DMS 273 treated with DMSO at 0.1 percent for 48 hours (cell line): ENCODE results near the gene PRR23E.

Source experiments
- DNase-seq: peaks from one replicate; lab custom pipeline; 2025; lab: John Stamatoyannopoulos, UW

PRR23E gene

DNA sequence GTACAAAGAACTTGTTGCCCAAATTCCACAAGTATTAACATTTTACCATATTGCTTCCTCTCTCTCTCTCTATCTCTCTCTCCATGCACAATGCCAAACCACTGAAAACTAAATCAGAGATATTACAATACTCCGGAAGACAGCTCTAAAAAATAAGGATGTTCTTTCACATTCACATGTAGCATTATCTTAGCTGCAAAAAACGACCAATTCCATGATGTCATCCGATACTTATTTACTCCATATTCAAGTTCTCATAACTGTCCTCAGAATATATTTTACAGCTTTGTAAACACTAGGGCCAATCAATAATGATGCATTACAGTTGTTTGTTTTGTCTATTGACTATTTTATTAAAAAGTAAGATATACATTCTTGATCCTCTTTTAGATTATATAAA, 7.7 kb upstream of the PRR23E start:
- DNase-seq, result no peak

DNA sequence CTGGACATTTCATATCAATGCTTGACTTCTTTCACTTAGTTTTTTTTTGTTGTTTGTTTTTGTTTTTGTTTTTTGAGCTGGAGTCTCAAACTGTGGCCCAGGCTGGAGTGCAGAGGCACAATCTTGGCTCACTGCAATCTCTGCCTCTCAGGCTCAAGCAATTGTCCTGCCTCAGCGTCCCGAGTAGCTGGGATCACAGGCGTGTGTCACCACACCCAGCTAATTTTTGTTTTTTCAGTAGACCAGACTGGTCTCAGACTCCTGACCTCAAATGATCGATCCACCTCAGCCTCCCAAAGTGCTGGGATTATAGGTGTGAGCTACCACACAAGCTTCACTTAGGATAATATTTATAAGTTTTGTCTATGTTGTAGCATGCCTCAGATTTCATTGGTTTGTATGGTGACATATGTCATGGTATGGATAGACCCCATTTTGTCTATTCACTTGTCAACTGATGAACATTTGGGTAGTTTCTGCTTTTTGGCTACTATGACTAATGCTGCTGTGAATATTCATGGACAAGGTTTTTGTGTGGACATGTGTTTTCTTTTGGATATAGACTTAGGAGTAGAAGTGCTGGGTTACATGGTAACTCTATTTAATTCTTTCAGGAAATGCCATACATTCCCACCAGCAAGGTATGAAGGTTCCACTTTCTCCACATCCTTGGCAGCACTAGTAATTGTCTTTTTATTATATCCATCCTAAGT, 6.8 kb upstream of the PRR23E start:
- DNase-seq, result no peak

DNA sequence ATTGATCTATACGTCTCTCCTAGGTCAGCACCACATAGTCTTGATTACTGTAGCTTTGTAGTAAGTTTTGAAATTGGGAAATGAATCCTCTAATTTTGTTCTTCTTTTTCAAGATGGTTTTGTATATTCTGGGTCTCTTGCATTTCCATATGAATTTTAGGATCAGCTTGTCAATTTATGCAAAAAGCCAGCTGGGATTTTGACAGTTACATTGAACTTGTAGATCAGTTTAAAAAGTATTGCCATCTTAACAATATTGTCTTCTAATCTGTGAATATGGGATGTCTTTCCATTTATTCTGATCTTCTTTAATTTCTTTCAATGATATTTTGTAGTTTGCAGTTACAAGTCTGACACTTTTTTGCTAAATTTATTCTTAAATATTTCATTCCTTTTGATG, 5.6 kb upstream of the PRR23E start:
- no peak for DNase-seq

DNA sequence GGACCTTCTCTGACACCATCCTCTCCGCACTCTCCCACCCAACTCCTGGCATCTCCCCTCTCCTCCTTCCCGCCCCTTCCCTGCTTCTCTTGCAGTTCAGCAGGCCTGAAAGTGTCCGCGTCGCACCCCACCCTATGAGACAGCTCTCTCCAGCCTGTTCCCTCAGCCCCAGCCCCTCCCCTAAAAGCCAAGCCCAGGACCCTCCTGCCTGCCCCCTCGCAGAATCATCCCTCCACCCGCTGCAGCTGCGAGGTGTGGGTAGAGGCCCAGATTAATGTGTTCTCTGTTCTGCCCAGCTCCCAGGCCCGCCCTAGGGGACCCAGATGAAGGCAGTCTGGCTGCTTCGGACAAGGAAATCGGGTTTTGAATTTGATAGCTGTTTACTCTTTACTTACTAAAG, 410 bp downstream of the PRR23E start:
- no peak for DNase-seq

DNA sequence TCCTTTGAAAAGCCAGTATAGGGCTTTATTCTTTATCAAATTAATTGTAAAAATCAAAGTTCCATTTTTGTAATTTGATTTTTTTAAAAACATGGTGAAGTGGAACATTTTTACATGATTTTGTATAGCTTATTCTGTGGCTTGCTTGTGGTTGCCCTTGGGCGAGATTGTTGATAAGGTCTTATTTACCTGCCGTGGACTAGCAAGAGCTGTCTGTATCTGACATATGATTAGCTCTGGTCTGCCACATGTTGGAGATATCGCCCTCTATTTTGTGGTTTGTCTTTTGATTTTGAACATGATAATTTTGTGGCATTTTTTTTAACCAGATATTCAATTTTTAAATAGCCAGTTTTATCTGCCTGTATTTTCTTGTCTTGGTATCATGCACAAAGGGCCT, 844 bp downstream of the PRR23E start:
- DNase-seq, result no peak

DNA sequence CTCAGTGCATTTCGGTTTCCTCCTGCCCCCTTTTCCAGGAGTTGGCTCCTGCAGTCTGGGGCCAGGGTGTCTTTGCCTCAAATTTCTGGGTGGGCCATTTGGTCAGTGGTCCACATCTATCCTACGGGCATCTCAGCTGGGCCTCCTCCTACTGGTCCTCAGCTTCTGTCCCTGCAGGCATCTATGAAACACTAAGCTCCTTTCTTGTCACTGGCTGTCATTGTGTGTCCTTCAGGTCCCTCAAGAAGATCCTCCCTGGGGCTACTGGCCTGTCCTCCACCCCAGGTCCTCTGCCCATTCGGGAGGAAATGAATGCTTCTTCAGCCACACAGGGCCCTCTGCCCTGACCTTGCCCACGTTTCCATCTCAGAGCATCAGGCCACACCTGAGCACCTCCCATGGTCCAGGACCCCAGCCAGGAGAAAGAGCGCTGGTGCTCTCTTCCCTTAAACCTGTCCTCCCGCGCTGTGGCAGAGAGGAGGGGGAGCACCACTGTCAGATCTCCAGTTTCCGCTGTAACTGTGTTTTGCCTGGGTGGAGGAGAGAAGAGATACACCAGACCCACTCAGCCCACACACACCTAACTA, 1.8 kb downstream of the PRR23E start:
- DNase-seq, result no peak

DNA sequence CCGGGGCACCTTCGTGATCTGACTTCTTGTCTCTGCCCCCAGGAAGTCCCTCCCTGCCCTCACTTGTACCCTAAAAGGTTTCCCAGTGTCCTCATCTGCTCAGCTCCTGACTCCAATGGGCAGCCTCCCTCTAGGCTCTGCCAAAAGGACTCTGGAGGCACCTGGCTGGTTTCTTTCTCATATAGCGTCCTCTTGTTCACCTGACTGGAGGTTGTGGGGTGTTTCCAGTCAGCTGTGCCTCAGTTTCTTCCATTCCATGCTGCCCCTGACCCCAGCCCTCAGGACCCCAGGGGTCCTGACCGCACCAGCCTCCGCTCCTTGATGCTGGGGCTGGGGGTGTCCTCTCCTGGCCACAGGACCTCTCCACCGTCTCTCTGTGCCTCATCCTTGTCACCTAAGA, 2.5 kb downstream of the PRR23E start:
- DNase-seq, result no peak

DNA sequence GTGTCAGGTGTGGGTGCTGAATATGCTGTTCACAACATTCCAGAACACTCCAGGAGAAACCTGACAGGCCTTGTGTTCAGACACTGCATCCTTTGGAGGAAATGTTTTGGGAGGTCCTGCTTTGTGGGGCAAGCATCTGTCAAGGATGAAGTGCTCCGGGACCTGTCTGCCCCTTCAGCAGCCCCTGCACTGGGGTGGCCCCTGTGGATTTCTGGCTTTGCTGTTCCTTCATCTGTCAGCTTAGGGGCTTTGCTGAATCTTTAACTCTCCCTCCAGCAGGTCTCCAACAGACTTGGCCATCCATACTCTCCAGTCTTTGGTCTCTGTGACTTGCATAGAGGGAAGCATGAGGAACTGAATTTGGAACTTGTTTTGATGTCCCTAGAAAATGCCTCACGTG, 3.1 kb downstream of the PRR23E start:
- no peak for DNase-seq

DNA sequence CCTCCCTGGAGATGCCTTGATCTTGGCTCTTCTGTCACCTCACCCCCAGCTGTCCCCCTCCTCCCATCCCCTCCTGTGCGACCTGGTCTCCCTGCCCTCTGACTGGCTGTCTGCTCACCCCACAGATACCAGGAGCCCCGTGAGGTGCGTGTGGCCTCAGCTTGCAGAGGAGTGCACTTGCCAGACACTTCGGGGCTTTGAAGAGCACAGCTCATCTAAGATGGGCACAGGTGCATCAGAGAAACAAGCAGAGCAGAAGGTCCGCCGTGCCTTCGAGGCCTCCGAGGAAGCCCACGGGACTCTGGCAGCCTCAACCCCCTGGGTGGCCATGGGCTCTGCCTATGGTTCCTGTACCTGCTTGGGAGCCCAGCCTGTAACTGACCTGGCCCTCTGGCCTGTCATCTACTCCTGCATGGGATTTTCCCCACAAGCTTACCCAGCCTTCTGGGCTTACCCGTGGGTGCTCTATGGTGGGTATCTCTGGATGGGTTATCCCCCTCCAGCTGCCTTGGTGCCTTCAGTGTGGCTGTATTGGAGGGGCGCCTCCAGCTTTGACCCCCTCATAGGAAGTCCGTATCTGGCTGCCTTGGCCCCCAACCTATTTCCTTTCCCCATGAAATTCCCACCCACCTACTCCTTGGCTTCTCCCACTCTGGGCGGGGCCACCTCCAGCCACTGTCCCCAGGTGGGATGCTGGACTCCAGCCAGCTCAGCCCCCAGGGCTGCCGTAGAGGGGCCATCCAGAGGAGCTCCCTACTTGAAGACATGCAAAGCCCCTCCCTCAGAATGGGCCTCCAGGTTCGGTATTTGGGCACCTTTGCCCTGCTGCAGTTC, 3.8 kb downstream of the PRR23E start:
- DNase-seq, result no peak

DNA sequence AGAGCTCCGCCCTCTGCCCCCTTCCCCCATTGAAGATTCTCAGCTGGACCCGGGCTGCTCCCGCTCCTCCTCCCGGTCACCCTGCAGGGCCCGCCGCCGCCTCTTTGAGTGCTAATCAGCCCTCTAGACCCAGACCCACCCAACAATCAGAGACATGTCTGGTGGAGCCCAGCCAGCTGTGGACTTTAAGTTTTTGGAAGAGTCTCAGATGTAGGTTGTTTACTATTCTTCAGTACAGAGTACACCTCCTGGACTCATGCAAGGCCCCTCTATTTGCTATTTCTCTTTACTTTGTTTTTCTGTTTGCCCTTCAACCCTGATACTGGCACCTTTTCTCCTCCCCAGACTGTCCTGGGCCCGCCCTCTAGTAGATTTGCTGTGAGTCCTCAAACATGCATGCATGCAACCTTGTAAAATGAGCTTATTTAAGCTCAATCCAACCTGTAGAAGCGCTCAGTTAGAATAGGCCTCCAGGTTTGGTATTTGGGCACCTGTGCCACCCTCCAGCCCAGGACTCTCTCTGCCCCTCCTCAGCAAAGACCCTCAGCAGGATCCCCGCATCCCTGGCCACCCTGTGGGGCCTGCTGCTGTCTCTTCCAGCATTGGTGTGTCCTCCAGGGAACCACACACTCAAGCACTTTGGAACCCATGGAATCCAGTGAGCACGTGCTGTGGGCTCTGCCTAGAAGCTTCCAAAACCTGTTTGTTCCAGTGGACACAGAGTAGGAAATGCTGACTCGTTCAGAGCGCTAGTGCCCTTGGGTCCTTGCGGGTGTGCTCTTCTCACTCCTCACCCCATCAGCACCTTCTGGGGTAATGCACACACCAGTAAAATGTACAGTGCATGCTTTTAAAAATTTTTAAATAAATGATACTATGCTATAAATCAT, 4.6 kb downstream of the PRR23E start:
- no peak for DNase-seq

DNA sequence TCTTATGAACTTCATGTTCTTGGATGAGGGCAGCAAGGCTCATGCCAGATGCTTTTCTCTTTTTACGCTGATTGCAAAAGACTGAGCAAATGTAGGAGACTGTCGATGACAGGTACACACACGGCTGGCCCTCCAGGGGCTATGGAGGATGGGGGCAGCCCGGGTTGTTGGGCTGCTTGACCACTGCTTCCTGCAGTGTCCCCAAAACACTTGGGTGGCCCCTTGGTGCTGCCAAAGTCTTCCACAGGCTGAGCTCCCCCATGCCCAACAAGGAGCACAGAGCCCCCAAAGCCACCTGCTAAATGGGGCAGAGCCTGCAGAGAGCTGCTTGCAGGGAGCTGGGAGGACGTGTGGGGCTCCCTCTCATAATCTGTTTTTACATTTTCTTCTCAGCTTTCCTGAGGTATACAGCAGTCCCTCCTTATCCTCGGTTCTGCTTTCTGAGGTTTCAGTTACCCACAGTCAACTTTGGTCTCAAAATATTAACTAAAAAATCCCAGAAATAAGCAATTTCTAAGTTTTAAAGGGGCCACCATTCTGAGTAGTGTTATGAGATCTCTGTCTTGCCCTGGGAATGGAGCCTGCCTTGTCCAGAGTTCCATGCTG, 7.3 kb downstream of the PRR23E start:
- DNase-seq, result no peak

DNA sequence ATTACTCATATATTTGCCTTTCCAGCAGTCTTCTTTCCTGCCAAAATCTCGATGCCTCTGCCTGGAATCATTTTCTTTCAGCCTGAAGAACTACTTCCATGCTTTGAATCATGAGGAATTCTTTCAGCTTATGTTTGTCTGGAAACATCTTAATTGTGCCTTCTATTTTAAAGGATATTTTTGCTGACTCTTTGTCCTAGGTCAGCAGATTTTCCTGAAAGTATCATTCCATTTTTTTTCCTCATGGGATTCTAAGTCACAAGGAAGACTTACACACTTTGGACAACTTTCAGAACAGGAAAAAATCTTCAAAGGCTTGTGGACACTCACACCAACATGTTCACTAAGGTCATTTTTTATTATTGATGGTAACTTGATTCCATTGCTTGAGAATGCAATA, 10.1 kb downstream of the PRR23E start:
- DNase-seq, result no peak

DNA sequence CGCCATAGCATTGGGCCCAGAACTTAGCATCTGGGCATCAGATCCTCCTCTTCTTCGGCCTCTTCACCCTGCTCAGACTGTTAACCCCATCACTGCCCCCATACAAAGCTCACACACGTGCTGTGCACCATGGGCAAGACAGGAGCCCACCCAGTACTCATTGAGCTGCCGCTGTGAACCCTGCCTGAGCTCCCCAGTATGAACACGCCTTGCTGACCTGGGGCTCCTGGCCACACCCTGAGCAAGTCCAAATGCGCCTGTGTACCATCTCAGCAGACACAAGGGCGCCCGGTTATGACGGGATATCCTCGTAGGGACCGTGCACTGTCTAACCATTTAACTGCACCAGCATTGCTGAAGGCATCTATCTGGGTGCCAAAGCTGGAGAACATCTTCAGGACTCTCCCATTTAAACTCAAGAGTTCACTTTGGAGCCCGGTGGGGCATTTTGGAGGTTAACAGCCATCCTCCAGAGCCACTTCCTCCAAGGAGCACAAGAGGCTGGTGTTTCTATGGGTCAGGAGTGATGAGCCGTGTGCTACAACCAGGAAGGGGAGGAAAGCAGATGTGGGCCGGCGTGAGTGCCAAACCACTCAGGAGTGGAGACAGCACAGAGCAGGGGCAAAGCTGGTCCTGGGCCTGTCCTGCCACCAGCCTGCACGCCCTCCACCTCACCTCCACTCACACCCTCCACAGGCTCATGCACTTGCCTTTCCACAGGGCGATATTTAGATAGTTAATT, 12.1 kb downstream of the PRR23E start:
- DNase-seq, result no peak

DNA sequence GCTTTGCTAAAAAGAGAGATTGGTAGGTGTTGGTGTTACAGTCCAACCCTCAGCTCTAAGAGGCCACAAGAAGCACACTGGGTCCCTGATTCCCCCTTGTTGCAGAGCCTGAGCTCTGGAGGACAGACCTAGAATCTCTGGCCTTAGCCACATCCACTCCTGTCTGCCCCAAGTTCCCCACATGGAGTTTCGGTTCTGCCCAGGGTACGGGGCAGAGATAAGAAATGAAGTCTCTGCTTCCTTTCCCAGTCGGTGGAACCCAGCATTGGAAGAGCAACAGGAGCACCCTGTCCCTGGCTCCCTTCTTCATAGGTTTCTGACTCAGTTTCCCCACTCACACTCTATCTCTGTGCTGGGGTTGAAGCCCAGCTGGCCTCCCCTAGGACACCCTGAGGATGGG, 13.2 kb downstream of the PRR23E start:
- DNase-seq, result no peak

DNA sequence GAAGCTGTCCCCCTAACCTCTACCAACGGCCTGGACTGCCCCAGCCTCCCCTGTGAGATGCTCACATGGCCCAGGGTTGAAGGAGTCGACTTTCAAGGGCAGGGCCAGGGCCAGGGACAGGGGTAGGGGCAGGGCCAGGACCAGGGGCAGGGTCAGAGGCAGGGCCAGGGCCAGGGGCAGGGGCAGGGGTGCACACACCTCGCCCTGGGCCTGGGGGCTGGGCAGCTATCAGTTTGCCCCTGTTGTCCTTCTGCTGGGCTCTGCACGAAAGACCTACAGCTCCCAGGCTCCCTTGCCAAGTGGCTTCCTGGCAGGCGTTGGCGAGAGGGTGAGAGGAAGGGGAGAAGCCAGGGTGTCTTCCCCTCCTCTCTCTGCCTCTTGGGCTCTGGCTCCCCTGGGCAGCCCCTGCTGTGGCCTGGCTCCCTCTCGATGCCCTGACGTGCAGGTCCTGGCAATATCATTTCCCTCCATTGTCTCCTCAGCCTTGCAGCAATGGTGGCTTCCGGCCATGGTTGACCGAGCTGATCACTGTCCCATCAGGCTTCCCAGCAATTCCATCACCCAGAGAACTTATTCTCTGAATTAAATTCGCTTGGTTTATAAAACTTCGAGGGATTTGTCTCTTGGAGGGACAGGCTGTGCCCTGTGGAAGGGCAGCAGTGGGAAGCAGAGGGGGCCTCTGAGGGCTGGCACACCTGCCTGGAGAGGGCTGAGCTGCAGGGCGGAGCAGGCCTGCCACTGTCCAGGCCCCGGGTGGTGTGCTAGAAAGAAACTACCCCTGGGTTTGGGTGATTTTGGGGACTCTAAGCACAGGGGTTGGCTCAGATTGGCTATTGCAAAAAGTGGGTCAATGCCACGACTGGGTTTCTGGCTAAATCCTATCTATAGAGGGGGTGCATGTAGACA, 13.9 kb downstream of the PRR23E start:
- DNase-seq, result no peak

DNA sequence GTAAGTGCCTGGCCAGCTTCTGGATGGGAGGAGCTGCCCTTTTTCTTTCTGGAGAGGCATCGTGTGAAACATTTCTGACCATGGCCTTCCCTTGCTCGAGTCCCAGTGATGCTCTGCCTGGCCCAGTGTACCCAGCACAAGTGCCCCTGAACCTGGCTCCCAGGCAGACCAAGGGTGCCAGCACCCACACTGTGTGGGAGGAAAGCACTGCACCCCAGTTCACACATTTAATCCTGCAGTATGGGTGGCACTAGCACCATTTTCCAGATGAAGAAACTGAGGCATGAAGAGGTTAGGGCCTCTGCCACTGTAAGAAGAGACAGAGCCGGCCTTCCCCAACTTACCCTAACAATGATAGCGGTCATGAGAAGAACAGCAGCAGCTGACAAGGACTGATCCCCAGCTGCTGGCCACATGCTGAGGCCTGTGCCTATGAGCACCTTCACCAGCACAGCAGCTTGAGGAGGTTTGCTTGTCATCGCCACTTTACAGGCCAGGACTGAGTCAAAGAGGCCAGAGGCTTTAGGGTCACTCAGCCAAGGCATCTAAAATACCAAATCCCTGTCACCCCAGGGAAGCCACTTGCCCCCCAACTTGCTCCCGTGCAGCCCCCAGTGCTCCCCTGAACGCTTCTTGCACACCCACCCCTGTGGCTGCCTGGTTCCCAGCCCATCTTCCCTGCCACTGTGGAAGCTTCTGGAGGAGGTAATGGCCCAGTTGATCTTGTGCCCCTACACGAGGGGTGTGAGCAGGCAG, 15.0 kb downstream of the PRR23E start:
- no peak for DNase-seq

DNA sequence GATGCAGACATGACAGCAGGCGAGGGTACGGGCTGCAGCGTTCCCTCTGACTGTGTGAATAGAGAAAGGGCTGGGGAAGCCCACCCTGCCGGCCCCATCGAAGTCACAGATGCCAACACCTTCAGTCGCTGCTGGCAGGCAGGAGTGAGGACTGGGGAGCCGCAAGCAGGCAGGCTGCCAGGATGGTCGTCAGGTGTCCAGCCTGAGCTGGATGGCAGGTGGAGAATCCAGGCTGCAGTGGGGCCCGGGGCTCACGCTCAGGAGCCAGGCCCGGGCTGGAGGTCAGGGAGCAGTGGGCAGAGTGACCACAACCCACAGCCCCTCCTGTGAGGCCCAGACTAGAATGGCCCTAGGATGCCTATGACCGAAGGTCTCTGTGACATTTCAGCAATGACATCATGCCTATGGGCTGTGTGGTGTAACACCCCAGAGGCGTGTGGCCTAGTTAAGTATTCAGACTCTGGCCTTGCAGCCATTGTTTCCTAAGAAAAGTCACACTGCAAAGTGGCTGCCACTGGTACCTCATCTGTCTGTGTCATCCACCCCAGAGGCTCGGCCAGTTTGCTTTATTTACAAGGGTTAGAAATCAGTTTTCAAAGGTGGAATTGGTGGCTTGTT, 15.7 kb downstream of the PRR23E start:
- no peak for DNase-seq

DNA sequence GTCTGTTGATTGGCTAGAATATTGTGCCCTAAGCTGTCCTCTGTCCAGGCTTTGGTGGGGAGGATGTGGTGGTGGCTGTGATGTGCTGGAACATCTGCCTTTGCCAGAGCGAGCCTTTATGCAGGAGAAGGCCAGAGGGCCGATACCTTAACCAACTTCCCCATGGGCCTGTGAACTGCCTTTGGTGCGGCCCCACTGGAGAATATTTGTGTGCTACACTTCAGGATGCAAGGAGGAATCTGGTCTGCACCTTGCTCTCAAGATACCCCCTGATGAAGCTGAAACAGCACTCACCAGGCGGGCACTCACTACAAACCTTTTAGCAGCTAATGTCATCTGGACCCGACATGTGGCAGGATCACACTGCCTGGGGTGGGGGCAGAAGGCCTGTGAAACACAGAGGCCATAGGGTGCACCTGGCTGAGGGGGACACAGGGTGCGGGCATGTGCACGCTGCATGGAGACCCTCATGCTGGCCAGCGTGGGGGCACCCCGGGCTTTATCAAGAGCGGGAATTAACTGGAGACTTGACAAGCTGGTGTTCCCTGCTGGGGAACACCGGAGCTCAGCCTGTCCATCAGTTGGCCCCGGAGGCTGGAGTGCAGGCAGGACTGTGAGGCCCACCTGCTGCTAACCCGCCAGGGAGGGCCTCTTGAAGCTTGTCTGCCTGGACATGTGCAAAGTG, 16.4 kb downstream of the PRR23E start:
- DNase-seq, result no peak
